Measurements from ENCODE around the gene KCTD17.
A peak's percentile ranks its signal among the peaks of the same experiment; 100 is the strongest.
"Not testable (repeated sequence)": the region's sequence is repeated elsewhere in the genome, so short reads cannot be mapped to it uniquely, and the experiment has no call there.

KCTD17 gene

DNA sequence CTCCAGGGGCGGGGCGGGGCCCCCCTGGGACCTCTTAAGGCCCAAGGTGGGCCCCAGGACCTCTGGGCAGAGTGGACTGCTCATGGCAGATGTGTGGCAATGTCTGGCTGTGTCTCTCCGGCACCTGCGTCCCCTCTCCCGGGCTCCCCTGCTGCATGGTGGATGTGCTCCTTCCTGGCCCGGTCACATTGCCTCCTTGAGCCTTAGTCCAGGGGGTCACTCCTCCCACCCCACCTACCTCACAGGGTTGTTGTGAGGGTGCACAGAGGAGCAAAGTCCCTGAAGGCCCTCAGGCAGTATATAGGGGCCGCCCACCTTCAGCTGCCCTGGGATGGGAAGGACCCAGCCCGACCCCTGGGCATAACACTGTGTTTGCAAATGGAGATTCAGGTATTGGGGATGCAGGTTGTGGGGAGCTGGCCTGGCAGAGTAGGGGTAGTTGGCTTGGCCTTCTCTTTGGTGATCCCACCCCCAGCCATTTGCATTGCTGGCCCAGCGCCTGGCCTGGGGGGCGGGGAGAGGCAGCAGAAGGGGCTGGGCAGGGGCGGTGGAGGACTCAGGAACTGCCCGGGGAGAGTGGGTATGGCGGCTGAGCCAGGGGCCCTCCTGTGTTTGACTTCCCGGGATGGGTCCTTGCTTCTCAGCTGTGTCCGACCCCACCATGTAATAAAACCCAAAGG is 11.3 kb downstream of the KCTD17 start:
- DNase-seq, result peak; percentile 33

DNA sequence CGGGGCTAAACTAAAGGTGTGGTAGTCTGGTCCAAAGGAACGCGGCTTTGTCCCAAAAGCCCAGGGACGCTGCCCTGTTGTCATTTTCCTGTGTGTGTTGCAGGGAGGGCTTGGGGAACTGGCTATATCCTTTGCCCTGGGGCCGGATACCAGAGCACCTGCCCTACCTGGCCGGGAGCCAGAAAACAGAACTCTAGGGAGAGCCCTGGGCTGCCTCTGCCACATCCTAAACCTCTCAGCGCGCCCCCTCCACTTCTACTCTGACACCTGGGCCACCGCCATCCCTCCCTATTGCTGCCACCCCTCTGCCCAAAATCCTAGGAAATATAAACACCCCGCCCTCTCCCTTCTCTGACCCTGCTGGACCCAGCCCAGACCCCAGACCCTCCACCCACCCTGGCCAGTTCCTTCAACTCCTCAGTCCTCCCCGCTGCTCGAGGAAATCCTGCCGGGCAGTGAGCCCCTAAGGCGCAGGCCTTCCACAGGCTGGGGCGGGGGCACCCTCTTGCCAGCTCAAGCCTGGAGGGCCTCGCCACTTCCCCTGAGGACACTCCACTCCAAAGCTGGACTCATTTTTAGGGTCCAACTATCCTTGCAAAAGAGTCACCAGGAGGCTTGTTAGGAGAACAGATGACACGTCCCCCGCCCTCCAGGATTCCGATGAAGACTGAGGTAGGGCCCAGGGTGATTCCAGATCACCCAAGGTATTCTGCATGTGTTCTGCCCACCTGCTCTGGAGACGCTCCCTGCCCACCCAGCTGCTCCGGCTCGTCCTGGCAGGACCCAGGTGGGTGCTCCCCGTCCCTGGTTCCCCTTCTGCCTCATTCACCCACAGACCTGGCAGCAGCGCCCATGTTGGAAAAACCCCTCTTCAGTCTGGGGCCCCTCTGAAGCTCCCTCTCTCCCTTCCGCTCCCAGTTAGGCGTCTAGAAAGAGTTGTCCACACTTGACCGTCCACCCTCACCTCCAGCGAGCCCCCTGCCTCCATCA is 12.2 kb downstream of the KCTD17 start:
- peak; percentile 87 for DNase-seq

GRCh38 chr22:37064553-37064952 is 13.0 kb downstream of the KCTD17 start:
- no peak for DNase-seq

- DNase-seq, result no peak
Measured at GRCh38 chr22:37065180-37065579, 13.6 kb downstream of the KCTD17 start.

DNA sequence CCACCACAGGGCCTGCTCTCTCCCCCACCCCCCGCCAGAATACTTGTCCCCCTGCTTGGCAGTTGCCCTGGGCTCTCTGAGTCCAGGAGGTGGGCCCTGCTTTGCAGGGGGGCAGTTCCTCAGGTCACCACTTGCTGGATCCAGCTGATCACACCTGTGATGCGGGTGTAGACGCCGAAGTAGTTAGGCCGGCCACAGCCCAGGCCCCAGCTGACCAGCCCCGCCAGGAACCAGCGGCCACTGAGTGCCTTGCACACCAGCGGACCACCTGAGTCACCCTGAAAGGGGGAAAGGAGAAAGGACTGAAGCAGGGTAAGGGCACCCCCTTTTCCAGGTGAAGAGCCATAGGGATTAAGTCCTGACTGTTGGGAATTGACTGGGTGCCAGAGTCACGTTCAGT is 14.4 kb downstream of the KCTD17 start:
- DNase-seq, result no peak

GRCh38 chr22:37067428-37067827 is 15.9 kb downstream of the KCTD17 start:
- no peak for DNase-seq

- peak; percentile 39 for DNase-seq
Measured at GRCh38 chr22:37068859-37069258, 17.3 kb downstream of the KCTD17 start.

GRCh38 chr22:37069319-37069718 is 17.8 kb downstream of the KCTD17 start:
- DNase-seq, result no peak

- no peak for DNase-seq
Measured at GRCh38 chr22:37069719-37070118, 18.2 kb downstream of the KCTD17 start.

- no peak for DNase-seq
Measured at GRCh38 chr22:37070334-37070733, 18.8 kb downstream of the KCTD17 start.

DNA sequence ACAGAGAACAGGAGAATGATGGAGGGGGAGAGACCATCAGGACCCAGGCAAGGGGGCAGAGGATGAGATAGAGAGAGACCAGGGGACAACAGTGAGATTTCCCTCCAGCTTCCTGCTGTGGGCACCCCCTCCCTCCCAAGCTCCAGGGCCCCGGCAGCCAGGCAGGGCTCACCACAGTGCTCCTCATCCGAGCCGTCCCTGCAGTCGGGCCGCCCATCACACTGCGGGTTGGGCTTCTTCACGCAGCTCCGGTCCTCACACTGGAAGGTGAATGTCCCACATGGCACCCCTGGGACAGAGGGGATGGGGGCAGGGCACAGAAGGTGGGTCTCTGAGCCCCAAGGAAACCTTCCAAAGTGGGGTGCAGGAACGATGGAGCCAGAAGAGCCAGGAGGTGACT is 19.2 kb downstream of the KCTD17 start:
- no peak for DNase-seq

GRCh38 chr22:37071850-37072592 is 20.5 kb downstream of the KCTD17 start:
- not testable (repeated sequence) for DNase-seq

DNA sequence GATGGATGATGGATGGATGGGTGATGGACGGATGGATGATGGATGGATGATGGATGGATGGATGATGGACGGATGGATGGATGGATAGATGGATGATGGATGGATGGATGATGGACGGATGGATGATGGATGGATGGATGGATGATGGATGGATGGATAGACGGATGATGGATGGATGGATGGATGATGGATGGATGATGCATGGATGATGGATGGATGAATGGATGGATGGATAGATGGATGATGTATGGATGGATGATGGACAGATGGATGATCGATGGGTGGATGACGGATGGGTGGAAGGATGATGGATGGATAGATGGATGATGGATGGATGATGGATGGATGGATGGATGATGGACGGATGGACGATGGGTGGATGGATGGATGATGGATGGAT is 21.1 kb downstream of the KCTD17 start:
- DNase-seq, result no peak

DNA sequence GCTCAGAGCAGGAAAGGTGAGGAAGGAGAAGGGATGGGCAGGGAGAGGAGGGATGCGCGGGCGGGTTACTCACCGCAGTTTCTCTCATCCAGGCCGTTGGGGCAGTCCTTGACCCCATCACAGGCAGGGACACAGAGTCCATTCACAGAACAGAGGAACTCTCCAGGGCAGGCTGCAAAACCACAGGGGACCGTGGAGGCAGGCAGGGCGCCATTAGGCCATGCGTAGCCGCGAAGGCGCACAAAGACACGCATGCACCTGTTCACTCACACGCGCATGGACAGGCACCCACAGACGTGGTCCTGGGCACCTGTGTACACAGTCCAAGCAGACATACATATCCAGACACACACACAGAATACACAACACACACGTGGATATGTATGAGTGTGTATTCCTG is 23.0 kb downstream of the KCTD17 start:
- DNase-seq, result no peak

DNA sequence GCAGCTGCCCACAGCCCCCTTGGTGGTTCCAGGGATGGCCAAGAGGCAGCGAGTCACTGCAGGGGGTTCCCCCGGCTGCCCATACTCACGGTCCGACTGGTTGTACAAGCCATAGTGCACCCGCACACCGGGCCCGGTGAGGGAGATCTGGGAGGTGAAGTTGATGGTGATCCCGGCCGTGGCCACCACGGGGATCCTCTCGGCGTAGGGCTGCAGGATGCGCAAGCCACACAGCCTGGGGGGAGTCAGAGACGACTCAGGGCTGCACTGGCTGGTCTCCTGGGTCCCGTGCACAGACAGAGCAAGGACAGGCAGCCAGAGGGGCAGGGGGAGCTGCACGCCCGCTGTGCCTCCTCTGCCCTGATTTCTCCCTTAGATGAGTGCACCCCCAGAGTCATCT is 23.5 kb downstream of the KCTD17 start:
- no peak for DNase-seq

DNA sequence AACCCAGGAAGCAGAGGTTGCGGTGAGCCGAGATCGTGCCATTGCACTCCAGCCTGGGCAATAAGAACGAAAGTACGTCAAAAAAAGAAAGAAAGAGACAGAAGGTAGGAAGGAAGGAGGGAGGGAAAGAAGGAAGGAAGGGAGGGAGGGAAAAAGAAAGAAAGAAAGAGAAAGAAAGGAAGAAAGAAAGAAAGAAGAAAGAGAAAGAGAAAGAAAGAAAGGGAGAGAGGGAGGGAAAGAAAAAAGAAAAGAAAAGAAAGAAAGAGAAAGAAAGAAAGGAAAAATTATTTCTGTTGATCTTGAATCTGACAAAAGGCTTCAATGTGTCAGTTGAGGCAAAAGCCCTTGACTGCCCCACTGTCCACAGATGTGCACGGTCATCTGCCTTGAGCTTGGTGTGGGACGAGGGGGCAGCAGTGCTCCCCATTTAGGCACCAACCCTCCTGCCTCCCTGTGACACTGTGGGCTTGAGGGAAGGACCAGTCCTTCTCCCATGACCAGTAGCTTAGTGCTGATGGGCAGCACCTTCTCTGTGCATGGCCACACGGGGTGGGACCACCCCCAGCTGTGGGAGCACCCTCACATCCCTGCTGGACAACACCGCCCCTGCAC is 24.4 kb downstream of the KCTD17 start:
- DNase-seq, result no peak

- peak; percentile 28 for DNase-seq
Measured at GRCh38 chr22:37077802-37078448, 26.4 kb downstream of the KCTD17 start.

DNA sequence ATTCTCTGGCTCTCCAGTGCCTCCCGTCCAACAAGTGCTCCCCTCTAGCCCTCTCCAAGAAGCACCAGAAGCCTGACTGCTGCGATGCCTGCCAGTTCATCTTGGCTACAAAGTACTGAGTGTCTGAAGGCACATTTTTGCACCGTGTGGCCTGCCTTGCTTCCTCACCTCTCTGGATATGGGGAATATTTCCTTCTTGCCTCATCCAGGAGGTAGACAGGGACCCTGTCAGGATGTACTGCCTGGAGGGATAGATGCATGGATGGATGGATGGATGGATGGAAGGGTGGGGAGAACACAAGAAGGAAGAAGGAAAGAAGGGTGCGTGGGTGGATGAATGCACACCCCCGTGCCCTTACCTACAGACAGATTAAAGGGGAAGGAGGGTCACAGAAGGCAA is 27.6 kb downstream of the KCTD17 start:
- no peak for DNase-seq

DNA sequence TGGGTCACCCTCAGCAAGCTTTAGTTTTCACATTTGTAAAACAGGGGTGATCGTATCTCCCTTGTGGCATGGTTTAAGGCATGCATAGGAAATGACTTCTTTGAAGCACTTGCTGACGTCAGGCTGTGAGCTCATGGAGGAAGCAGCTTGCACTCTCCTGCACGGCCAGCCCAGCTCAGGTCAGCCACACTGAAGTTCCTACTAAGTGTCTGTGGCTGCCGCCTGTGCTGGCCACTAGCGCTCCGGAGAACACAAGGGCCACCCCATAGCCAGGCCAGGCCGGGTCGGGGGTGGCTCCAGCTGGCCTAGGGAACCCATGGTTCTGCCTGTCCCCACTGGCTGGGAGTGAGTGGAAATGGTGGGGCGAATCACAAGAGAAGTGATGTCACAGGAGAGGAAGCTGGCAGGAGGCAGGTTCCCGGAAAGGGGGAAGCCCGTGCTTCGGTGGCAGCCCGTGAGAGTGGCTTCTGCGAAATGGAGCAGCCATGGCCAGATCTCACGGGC is 28.2 kb downstream of the KCTD17 start:
- DNase-seq, result no peak

- no peak for DNase-seq
Measured at GRCh38 chr22:37080438-37080837, 28.9 kb downstream of the KCTD17 start.

DNA sequence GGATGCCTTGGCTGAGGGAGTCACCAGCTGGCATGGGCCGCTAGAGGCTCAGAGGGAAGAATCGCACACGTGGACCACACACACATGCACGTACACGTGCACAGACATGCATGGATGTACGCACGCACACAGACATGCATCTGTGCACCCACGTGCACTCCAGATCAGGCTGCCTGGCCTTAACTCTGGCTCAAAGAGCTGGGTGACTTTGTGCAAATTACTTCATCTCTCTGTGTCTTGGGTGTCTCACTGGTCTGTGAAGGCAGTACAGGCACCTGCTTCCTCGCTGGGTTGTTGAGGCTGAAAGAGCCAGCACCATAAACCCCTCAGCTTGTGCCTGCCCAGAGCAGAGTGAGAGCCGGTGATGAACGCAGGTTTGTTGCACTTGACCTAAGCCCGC is 29.3 kb downstream of the KCTD17 start:
- no peak for DNase-seq

GRCh38 chr22:37082251-37082873 is 30.8 kb downstream of the KCTD17 start:
- no peak for DNase-seq

All from NCI-H1105 treated with DMSO at 0.1 percent for 48 hours (cell line).